ENCODE measurements around the gene PIK3C3. TPM values are rescaled to one million over a fixed set of nuclear protein-coding genes. Genes with fewer than 3 reads are reported as not detected.

The PIK3C3 gene
- total RNA-seq, 4 donors from 2014 or later, result 20.2 to 70.7 (median 45.2) TPM

GRCh38 chr18:42018831-42019230 is 63.8 kb downstream of the PIK3C3 start:
- H3K36me3 ChIP-seq, result peaks cover 0 to 39% (median 12%) of the 10 kb centered on the region in 4 donors
- no peak for DNase-seq
- intact Hi-C loops (cut with DNase I; ENCODE audit: low total_unique reads) (no loop called here), in situ Hi-C loops (cut with MboI; ENCODE audit: low pct_ligation_motif_present in 1 of 4, low pct_unique_long_range_greater_than_20kb in 1 of 4, low sequenced_read_pairs in 3 of 4) (no loop called here)
- no peaks in the 10 kb centered on the region for H3K9me3 ChIP-seq
- no peaks in the 10 kb centered on the region for H3K4me1 ChIP-seq
- no peak overlapping the region for H3K4me3 ChIP-seq
- 86 to 97% methylated on average over 4 of the region's 4 CpGs for WGBS, 2 donors (ENCODE audit: low coverage in 1 of 2)
- no peak overlapping the region for H3K27ac ChIP-seq
- TF ChIP-seq CTCF (IDR thresholded peaks at IDR 0.05), result no peak
- no peak for TF ChIP-seq POLR2A (IDR thresholded peaks at IDR 0.05)
- no peak for TF ChIP-seq POLR2AphosphoS5 (IDR thresholded peaks at IDR 0.05)
- no peak for TF ChIP-seq EP300 (IDR thresholded peaks at IDR 0.05; ENCODE audit: low read depth)
- no peaks in the 10 kb centered on the region for H3K27me3 ChIP-seq

GRCh38 chr18:42024131-42024530 is 69.1 kb downstream of the PIK3C3 start:
- peaks cover 0 to 24% (median 11%) of the 10 kb centered on the region in 4 donors for H3K36me3 ChIP-seq
- 86 to 100% methylated on average over 1 of the region's 1 CpG for WGBS, 2 donors (ENCODE audit: low coverage in 1 of 2)
- intact Hi-C loops (cut with DNase I; ENCODE audit: low total_unique reads) (no loop called here), in situ Hi-C loops (cut with MboI; ENCODE audit: low pct_ligation_motif_present in 1 of 4, low pct_unique_long_range_greater_than_20kb in 1 of 4, low sequenced_read_pairs in 3 of 4) (no loop called here)
- no peaks in the 10 kb centered on the region for H3K4me1 ChIP-seq
- no peak overlapping the region for H3K27ac ChIP-seq
- DNase-seq, result no peak
- H3K4me3 ChIP-seq, result no peak overlapping the region
- no peaks in the 10 kb centered on the region for H3K27me3 ChIP-seq
- TF ChIP-seq POLR2A (IDR thresholded peaks at IDR 0.05), result no peak
- no peak for TF ChIP-seq POLR2AphosphoS5 (IDR thresholded peaks at IDR 0.05)
- TF ChIP-seq CTCF (IDR thresholded peaks at IDR 0.05), result no peak
- TF ChIP-seq EP300 (IDR thresholded peaks at IDR 0.05; ENCODE audit: low read depth), result no peak
- no peaks in the 10 kb centered on the region for H3K9me3 ChIP-seq

- H3K27ac ChIP-seq, result no peak overlapping the region
- H3K4me1 ChIP-seq, result no peaks in the 10 kb centered on the region
- H3K9me3 ChIP-seq, result no peaks in the 10 kb centered on the region
- WGBS, 2 donors (ENCODE audit: low coverage in 1 of 2), result 83 to 87% methylated on average over 1 of the region's 1 CpG
- in situ Hi-C loops (cut with MboI; ENCODE audit: low pct_ligation_motif_present in 1 of 4, low pct_unique_long_range_greater_than_20kb in 1 of 4, low sequenced_read_pairs in 3 of 4), result no loop called here
- H3K36me3 ChIP-seq, result peaks cover 0 to 23% (median 10%) of the 10 kb centered on the region in 4 donors
- no peak for DNase-seq
- TF ChIP-seq POLR2A (IDR thresholded peaks at IDR 0.05), result no peak
- TF ChIP-seq POLR2AphosphoS5 (IDR thresholded peaks at IDR 0.05), result no peak
- no peak for TF ChIP-seq EP300 (IDR thresholded peaks at IDR 0.05; ENCODE audit: low read depth)
- TF ChIP-seq CTCF (IDR thresholded peaks at IDR 0.05), result no peak
- H3K4me3 ChIP-seq, result no peak overlapping the region
- H3K27me3 ChIP-seq, result no peaks in the 10 kb centered on the region
- intact Hi-C loops (cut with DNase I; ENCODE audit: low total_unique reads), result no loop called here
Measured at GRCh38 chr18:42025491-42025890, 70.5 kb downstream of the PIK3C3 start.

GRCh38 chr18:42025974-42026625 is 71.1 kb downstream of the PIK3C3 start:
- in situ Hi-C loops (cut with MboI; ENCODE audit: low pct_ligation_motif_present in 1 of 4, low pct_unique_long_range_greater_than_20kb in 1 of 4, low sequenced_read_pairs in 3 of 4) (no loop called here), intact Hi-C loops (cut with DNase I; ENCODE audit: low total_unique reads) (no loop called here)
- TF ChIP-seq EP300 (IDR thresholded peaks at IDR 0.05; ENCODE audit: low read depth), result no peak
- no peak for TF ChIP-seq POLR2AphosphoS5 (IDR thresholded peaks at IDR 0.05)
- TF ChIP-seq CTCF (IDR thresholded peaks at IDR 0.05), result no peak
- no peak for TF ChIP-seq POLR2A (IDR thresholded peaks at IDR 0.05)
- Histone ChIP-seq H3K4me3 (no peak overlapping the region), H3K27me3 (no peaks in the 10 kb centered on the region), H3K4me1 (no peaks in the 10 kb centered on the region), H3K36me3 (peaks cover 0 to 22% (median 9%) of the 10 kb centered on the region in 4 donors), H3K9me3 (no peaks in the 10 kb centered on the region), H3K27ac (no peak overlapping the region)
- WGBS, 2 donors (ENCODE audit: low coverage in 1 of 2), result 75 to 82% methylated on average over 5 of the region's 5 CpGs
- DNase-seq, result no peak
